HepG2 (cell line): ENCODE data around the gene MKNK1. TPM values are rescaled to one million over a fixed set of nuclear protein-coding genes. Genes with fewer than 3 reads are reported as not detected.

Source experiments
- ATAC-seq: fragments of 200-7000 bp; cut with Tn5 transposase; 3 replicates; pipeline ENCODE4 v1.9.1; 2020; ENCODE audit warnings: mild to moderate bottlenecking, moderate library complexity
- BruUV-seq: library from RNA; stranded (reverse); fragments of 400-500 nt; replicated peaks from 2 replicates; lab custom pipeline; 2021; lab: Mats Ljungman, UMichigan
- CTCF ChIA-PET: fragments of 300-600 bp; formaldehyde crosslinking; extraction: SDS; loops from one replicate; lab custom pipeline; 2021; ENCODE audit warnings: low total read pairs, inconsistent platforms, low intra/inter-chr PET ratio; lab: Yijun Ruan, JAX
- POLR2A ChIA-PET: fragments of 350-600 bp; sonication (Branson Sonifier 250); formaldehyde crosslinking; loops from one replicate; lab custom pipeline; 2020; ENCODE audit warnings: antibody characterized with exemption, inconsistent platforms; lab: Yijun Ruan, JAX
- DNase-seq: peaks from one replicate; pipeline ENCODE4 v3.0.0-alpha.2; 2015; ENCODE audit warnings: low spot score
- FAIRE-seq: peaks from 3 replicates; lab custom pipeline; 2011; peaks lifted over from hg19 to GRCh38; lab: Jason Lieb, UNC
- H2AFZ ChIP-seq: one replicate; pipeline ENCODE4 v1.6.1; 2011; ENCODE audit warnings: low read length, inconsistent platforms
- H3K27ac ChIP-seq: fragments of 300-600 bp; 3 replicates; pipeline ENCODE4 v1.8.0; 2011; ENCODE audit warnings: mixed run types, mild to moderate bottlenecking, mixed read lengths, low read length, inconsistent platforms; ENCODE audit not compliant: insufficient read depth; ENCODE audit errors: extremely low read length
- H3K27me3 ChIP-seq, 2 experiments: fragments of 200-600 bp in 1 of 2; 2 replicates in 1 of 2; 3 replicates in 1 of 2; pipeline versions ENCODE4 v1.6.0 to v1.8.0; 2011; ENCODE audit warnings: low read length in 2 of 2, mild to moderate bottlenecking in 2 of 2, moderate library complexity in 2 of 2, inconsistent platforms in 1 of 2; ENCODE audit not compliant: insufficient read depth in 2 of 2, control insufficient read depth in 1 of 2
- H3K36me3 ChIP-seq, 2 experiments: fragments of 200-600 bp in 1 of 2; replicated peaks in 1 of 2; 2 replicates in 1 of 2; 3 replicates in 1 of 2; pipeline versions ENCODE4 v1.5.1 to v1.8.0; 2011; ENCODE audit warnings: low read length in 2 of 2, inconsistent platforms in 1 of 2; ENCODE audit not compliant: insufficient read depth in 2 of 2, control insufficient read depth in 1 of 2
- H3K4me1 ChIP-seq: 2 replicates; pipeline ENCODE4 v1.5.1; 2012; ENCODE audit warnings: low read length, inconsistent platforms; ENCODE audit not compliant: insufficient read depth
- H3K4me2 ChIP-seq: 2 replicates; pipeline ENCODE4 v1.6.0; 2011; ENCODE audit warnings: low read depth, low read length, inconsistent platforms
- H3K4me3 ChIP-seq, 3 experiments: fragments of 200-600 bp in 1 of 3; sonication (generic), shearing (Covaris generic) in 1 of 3; replicated peaks in 1 of 3; 2 replicates each; pipeline ENCODE4 v1.5.1; 2011 to 2016; ENCODE audit warnings: low read length in 3 of 3, inconsistent platforms in 2 of 3, low read depth in 2 of 3, mild to moderate bottlenecking in 2 of 3, control low read depth in 1 of 3, mixed read lengths in 1 of 3; ENCODE audit not compliant: insufficient read depth in 1 of 3
- H3K79me2 ChIP-seq: one replicate; pipeline ENCODE4 v1.6.1; 2011; ENCODE audit warnings: low read length, inconsistent platforms; ENCODE audit not compliant: insufficient read depth
- H3K9ac ChIP-seq: 2 replicates; pipeline ENCODE4 v1.6.0; 2011; ENCODE audit warnings: mild to moderate bottlenecking, low read depth, low read length, inconsistent platforms; ENCODE audit not compliant: insufficient read depth
- H3K9me3 ChIP-seq: 2 replicates; pipeline ENCODE4 v1.5.1; 2012; ENCODE audit warnings: mild to moderate bottlenecking, low read length
- H4K20me1 ChIP-seq: 2 replicates; pipeline ENCODE4 v1.6.0; 2011; ENCODE audit warnings: inconsistent platforms, mild to moderate bottlenecking, low read length, moderate library complexity; ENCODE audit not compliant: insufficient read depth
- CHCHD3 ChIP-seq: sonication (generic); formaldehyde crosslinking; IDR thresholded peaks from 2 replicates; pipeline ENCODE4 v1.8.0; 2022; ENCODE audit warnings: mild to moderate bottlenecking, missing genetic modification reagents, moderate library complexity
- ESRRA ChIP-seq: sonication (generic); formaldehyde crosslinking; IDR thresholded peaks from 2 replicates; pipeline ENCODE4 v1.5.1; 2020; ENCODE audit warnings: mild to moderate bottlenecking, low read depth, missing genetic modification reagents
- IRX3 ChIP-seq: sonication (generic); formaldehyde crosslinking; IDR thresholded peaks from 2 replicates; pipeline ENCODE4 v1.8.1; 2023; ENCODE audit warnings: mild to moderate bottlenecking, low read depth, missing genetic modification reagents, borderline replicate concordance
- LCORL ChIP-seq, 2 experiments: fragments of 450-650 bp in 1 of 2; sonication (generic) in 1 of 2; formaldehyde crosslinking in 1 of 2; IDR thresholded peaks; 2 replicates each; pipeline versions ENCODE4 v1.5.0 to v1.6.1; 2017 to 2020; ENCODE audit warnings: antibody characterized with exemption in 1 of 2, missing genetic modification reagents in 1 of 2
- MYC ChIP-seq: sonication (generic); formaldehyde crosslinking; IDR thresholded peaks from 2 replicates; pipeline ENCODE4 v1.9.0; 2021; ENCODE audit warnings: missing genetic modification reagents, borderline replicate concordance
- NCOA5 ChIP-seq: sonication (generic); formaldehyde crosslinking; IDR thresholded peaks from 2 replicates; pipeline ENCODE4 v1.4.0; 2020; ENCODE audit warnings: missing genetic modification reagents
- SMARCC2 ChIP-seq: fragments of 450-650 bp; IDR thresholded peaks from 2 replicates; pipeline ENCODE4 v1.6.1; 2017; ENCODE audit warnings: antibody characterized with exemption, mild to moderate bottlenecking
- SP4 ChIP-seq: sonication (generic); formaldehyde crosslinking; IDR thresholded peaks from 2 replicates; pipeline ENCODE4 v1.8.1; 2023; ENCODE audit warnings: mild to moderate bottlenecking, missing genetic modification reagents
- ZNF644 ChIP-seq: IDR thresholded peaks from 2 replicates; pipeline ENCODE4 v1.6.1; 2016; ENCODE audit warnings: low read depth
- WGBS: methylation state at CpG from one replicate; pipeline ENCODE4 v1.1.6; 2017; ENCODE audit warnings: low lambda C conversion rate; 5-methylcytosine and 5-hydroxymethylcytosine counted together
- in situ Hi-C: cut with HindIII; loops from 2 replicates; pipeline ENCODE4 v1.10.0; 2017; ENCODE audit warnings: low pct_unique_long_range_greater_than_20kb; ENCODE audit not compliant: extremely low pct_ligation_motif_present
- intact Hi-C: fragments of 100-400 bp; cut with micrococcal nuclease; formaldehyde crosslinking; loops from one replicate; pipeline ENCODE4 v1.10.0; 2022; ENCODE audit not compliant: unreplicated experiment
- polyA plus RNA-seq, 8 experiments: library from polyadenylated mRNA; depleted of rRNA in 3 of 8; stranded (reverse) in 7 of 8; unstranded in 1 of 8; fragments of >200 nt; fragmentation: Illumina TruSeq in 4 of 8; extraction: Trizol in 4 of 8; gene quantifications; 2 replicates each; pipeline versions ENCODE4 v1.2.1 to v1.2.3, GENCODE V29; 2011 to 2016; ENCODE audit warnings: low read depth in 4 of 8, missing spikeins in 1 of 8, mixed read lengths in 1 of 8; ENCODE audit not compliant: insufficient read depth in 1 of 8
- total RNA-seq, 5 experiments: library from RNA; depleted of rRNA; stranded (reverse); fragments of >200 nt; fragmentation: Illumina TruSeq; extraction: Trizol; gene quantifications; 2 replicates each; pipeline ENCODE4 v1.2.3, GENCODE V29; 2016; ENCODE audit warnings: low read depth in 1 of 5
- TF ChIP-seq, protein P1 (sequence below): sonication (generic); formaldehyde crosslinking; IDR thresholded peaks from 2 replicates; pipeline ENCODE4 v1.5.0; 2020; ENCODE audit warnings: missing genetic modification reagents
- TF ChIP-seq, protein P2 (sequence below): sonication (generic); formaldehyde crosslinking; IDR thresholded peaks from 2 replicates; pipeline ENCODE4 v1.4.0; 2020; ENCODE audit warnings: mild to moderate bottlenecking, missing genetic modification reagents
- TF ChIP-seq, protein P3 (sequence below): sonication (generic); formaldehyde crosslinking; IDR thresholded peaks from 2 replicates; pipeline ENCODE4 v1.9.0; 2022; ENCODE audit warnings: low read depth, missing genetic modification reagents

MKNK1 gene
- total and polyA plus RNA-seq, 2 of the 13 experiments (the other 11 are each of a cell fraction or from before 2014, with no cell fraction given) = 18.5 to 24.1 TPM

DNA sequence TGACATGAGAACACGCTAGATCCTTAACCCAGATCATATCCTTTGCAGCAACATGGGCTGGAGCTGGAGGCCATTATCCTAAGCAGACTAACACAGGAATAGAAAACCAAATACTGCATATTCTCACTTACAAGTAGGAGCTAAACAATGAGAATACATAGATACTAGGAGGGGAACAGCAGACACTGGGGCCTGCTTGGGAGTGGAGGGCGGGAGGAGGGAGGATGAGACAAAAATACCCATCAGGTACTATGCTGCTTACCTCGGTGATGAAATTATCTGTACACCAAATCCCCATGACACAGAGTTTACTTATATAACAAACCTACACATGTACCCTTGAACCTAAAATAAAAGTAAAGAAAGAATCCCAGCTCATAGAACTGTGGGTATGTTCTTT lies 13.8 kb upstream of the MKNK1 start:
- no peaks in the 10 kb centered on the region for H3K79me2 ChIP-seq
- peak overlapping the region; percentile 94 for H3K4me2 ChIP-seq
- ATAC-seq (no peak), DNase-seq (no peak), FAIRE-seq (no peak)
- TF ChIP-seq LCORL (IDR thresholded peaks at IDR 0.05) = no peak
- 0 out of 2 replicates have a peak, but pooled peaks have one; percentile 27 for TF ChIP-seq LCORL (CRISPR knock-in tag; IDR thresholded peaks at IDR 0.05)
- TF ChIP-seq, protein P1, sequence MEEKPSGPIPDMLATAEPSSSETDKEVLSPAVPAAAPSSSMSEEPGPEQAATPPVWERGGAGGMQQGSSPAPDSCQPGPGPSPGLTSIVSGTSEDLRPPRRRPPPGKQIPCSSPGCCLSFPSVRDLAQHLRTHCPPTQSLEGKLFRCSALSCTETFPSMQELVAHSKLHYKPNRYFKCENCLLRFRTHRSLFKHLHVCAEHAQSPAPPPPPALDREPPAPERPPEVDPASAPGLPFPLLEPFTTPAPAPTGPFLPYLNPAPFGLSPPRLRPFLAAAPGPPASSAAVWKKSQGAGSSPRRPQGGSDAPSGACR (CRISPR knock-in tag) = no peak
- H3K27ac ChIP-seq = no peak overlapping the region
- POLR2A ChIA-PET = interaction anchor here (0.7 to 6.2 kb wide), 4 partner anchors 13 to 64 kb away, joined by 3 to 79 read pairs (median 6); partner anchors contain the start of genes ATPAF1 and MKNK1
- peaks cover 38% of the 10 kb centered on the region for H3K4me1 ChIP-seq
- no peaks in the 10 kb centered on the region for H4K20me1 ChIP-seq
- no TSS peak for BruUV-seq
- H3K36me3 ChIP-seq = no peaks in the 10 kb centered on the region
- CTCF ChIA-PET = no interaction called here
- no peak overlapping the region; the same call in 1 of the 2 replicates for H3K9ac ChIP-seq
- in situ Hi-C loops (loop anchor here (5.0 kb wide), 1 partner anchor 104 kb away; no protein-coding TSS in a partner anchor), intact Hi-C loops (loop anchor here (10.0 kb wide), 1 partner anchor 47 kb away; the partner anchor contains the start of gene ATPAF1)
- H3K4me3 ChIP-seq = peak overlapping the region in 1 of 3 experiments; percentile 78; a peak in 2 of 6 replicates
- no peaks in the 10 kb centered on the region; a peak in 1 of 5 replicates for H3K27me3 ChIP-seq
- no peaks in the 10 kb centered on the region for H3K9me3 ChIP-seq
- WGBS = 8% methylated on average over 3 of the region's 3 CpGs
- H2AFZ ChIP-seq = no peak overlapping the region

GRCh38 chr1:46617108-46617800 lies 13.2 kb upstream of the MKNK1 start:
- DNase-seq = no peak
- 33% methylated on average over 10 of the region's 10 CpGs for WGBS
- no peak for FAIRE-seq
- in situ Hi-C loops (loop anchor here (5.0 kb wide), 1 partner anchor 105 kb away; no protein-coding TSS in a partner anchor), intact Hi-C loops (loop anchor here (10.0 kb wide), 1 partner anchor 48 kb away; the partner anchor contains the start of gene ATPAF1)
- Histone ChIP-seq H3K9ac (peak overlapping the region; percentile 61), H3K27me3 (no peaks in the 10 kb centered on the region; a peak in 1 of 5 replicates), H3K4me2 (peak overlapping the region; percentile 94), H4K20me1 (no peaks in the 10 kb centered on the region), H2AFZ (peak overlapping the region; percentile 48), H3K4me3 (peak overlapping the region; percentile 59 to 83 (median 78)), H3K27ac (no peak overlapping the region), H3K9me3 (no peaks in the 10 kb centered on the region), H3K4me1 (peaks cover 38% of the 10 kb centered on the region), H3K79me2 (no peaks in the 10 kb centered on the region), H3K36me3 (no peaks in the 10 kb centered on the region)
- CTCF ChIA-PET = no interaction called here
- ATAC-seq = peak; percentile 7
- POLR2A ChIA-PET = interaction anchor here (0.7 to 6.2 kb wide), 10 partner anchors 10 to 716 kb away, joined by 3 to 79 read pairs (median 4); partner anchors contain the start of genes ATPAF1, CMPK1 and MKNK1
- BruUV-seq = TSS peak; percentile 60
- TF ChIP-seq, protein P2, sequence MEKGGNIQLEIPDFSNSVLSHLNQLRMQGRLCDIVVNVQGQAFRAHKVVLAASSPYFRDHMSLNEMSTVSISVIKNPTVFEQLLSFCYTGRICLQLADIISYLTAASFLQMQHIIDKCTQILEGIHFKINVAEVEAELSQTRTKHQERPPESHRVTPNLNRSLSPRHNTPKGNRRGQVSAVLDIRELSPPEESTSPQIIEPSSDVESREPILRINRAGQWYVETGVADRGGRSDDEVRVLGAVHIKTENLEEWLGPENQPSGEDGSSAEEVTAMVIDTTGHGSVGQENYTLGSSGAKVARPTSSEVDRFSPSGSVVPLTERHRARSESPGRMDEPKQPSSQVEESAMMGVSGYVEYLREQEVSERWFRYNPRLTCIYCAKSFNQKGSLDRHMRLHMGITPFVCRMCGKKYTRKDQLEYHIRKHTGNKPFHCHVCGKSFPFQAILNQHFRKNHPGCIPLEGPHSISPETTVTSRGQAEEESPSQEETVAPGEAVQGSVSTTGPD (CRISPR knock-in tag) = no peak
- TF ChIP-seq ESRRA (no peak), IRX3 (CRISPR knock-in tag) (no peak), MYC (CRISPR knock-in tag) (peak; percentile 29; the same call in 1 of the 2 replicates), CHCHD3 (CRISPR knock-in tag) (0 out of 2 replicates have a peak, but pooled peaks have one; percentile 23), SP4 (CRISPR knock-in tag) (0 out of 2 replicates have a peak, but pooled peaks have one; percentile 13), NCOA5 (CRISPR knock-in tag) (no peak), ZNF644 (CRISPR knock-in tag) (no peak), SMARCC2 (no peak)
- TF ChIP-seq, protein P3, sequence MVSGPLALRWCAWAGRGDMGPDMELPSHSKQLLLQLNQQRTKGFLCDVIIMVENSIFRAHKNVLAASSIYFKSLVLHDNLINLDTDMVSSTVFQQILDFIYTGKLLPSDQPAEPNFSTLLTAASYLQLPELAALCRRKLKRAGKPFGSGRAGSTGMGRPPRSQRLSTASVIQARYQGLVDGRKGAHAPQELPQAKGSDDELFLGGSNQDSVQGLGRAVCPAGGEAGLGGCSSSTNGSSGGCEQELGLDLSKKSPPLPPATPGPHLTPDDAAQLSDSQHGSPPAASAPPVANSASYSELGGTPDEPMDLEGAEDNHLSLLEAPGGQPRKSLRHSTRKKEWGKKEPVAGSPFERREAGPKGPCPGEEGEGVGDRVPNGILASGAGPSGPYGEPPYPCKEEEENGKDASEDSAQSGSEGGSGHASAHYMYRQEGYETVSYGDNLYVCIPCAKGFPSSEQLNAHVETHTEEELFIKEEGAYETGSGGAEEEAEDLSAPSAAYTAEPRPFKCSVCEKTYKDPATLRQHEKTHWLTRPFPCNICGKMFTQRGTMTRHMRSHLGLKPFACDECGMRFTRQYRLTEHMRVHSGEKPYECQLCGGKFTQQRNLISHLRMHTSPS (CRISPR knock-in tag) = no peak
